Effector memory CD4-positive, alpha-beta T cell (primary cell): ENCODE data around the gene SLC17A8.

Experiments used
- DNase-seq, 3 donors: peaks; one replicate each; pipeline ENCODE4 v3.0.0-alpha.2; 2020
- H3K27ac ChIP-seq: 2 replicates; pipeline ENCODE4 v1.7.0; 2013; ENCODE audit warnings: mild to moderate bottlenecking, low read length, moderate library complexity; ENCODE audit not compliant: insufficient read depth, poor library complexity, severe bottlenecking
- H3K27me3 ChIP-seq: replicated peaks from 2 replicates; pipeline ENCODE4 v1.7.0; 2013; ENCODE audit warnings: mild to moderate bottlenecking, low read length; ENCODE audit not compliant: insufficient read depth, control insufficient read depth, poor library complexity, severe bottlenecking
- H3K36me3 ChIP-seq: 2 replicates; pipeline ENCODE4 v1.7.0; 2013; ENCODE audit warnings: mild to moderate bottlenecking, low read length, moderate library complexity; ENCODE audit not compliant: control insufficient read depth, insufficient read depth
- H3K4me1 ChIP-seq: 2 replicates; pipeline ENCODE4 v1.7.0; 2013; ENCODE audit warnings: low read length, mild to moderate bottlenecking; ENCODE audit not compliant: control insufficient read depth, insufficient read depth, poor library complexity, severe bottlenecking
- H3K4me3 ChIP-seq: 2 replicates; pipeline ENCODE4 v1.7.0; 2013; ENCODE audit warnings: low read length, low read depth, mild to moderate bottlenecking; ENCODE audit not compliant: insufficient read depth, poor library complexity, severe bottlenecking
- H3K9me3 ChIP-seq: 2 replicates; pipeline ENCODE4 v1.7.0; 2013; ENCODE audit warnings: mild to moderate bottlenecking, low read length, moderate library complexity; ENCODE audit not compliant: control insufficient read depth

SLC17A8 gene

DNA sequence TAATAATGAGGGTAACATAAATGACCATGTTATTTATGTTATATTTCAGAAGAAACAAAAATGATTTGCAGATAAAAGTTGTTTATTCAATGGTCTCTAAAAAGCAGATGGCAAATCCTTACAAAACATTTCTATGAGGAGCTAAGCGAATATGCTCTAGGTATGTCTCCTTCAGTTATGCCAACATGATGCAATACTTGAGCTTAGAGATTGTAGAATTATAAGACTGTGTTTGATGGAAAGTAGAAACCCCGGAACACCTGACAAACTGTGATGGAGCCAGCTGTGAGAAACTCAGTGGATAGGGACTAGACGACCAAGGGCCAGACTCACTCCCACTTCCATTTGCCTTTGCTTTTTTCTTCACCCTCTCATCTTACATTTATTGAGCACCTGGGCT, 99.0 kb downstream of the SLC17A8 start:
- no peak overlapping the region for H3K4me3 ChIP-seq
- H3K4me1 ChIP-seq, result no peaks in the 10 kb centered on the region
- no peaks in the 10 kb centered on the region for H3K9me3 ChIP-seq
- no peak for DNase-seq
- no peaks in the 10 kb centered on the region for H3K27me3 ChIP-seq
- H3K27ac ChIP-seq, result no peak overlapping the region
- H3K36me3 ChIP-seq, result no peaks in the 10 kb centered on the region

DNA sequence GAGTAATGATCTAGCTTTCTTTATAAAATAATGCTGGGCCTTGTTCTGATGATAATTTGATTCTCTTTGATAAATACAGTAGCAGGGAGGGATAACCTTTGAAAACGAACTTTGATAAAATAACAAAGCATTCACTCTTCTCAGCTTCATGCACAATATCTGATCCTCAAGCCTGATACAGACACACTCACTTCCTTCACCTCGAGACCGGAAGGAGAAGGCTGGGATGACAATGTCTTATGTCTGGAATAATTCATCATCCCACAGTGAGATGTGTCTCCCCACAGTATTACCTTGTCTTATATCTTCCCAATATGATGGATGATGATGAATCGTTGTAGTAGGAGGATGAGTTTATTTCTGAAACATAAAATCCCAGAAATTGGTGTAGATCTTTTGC, 101.3 kb downstream of the SLC17A8 start:
- Histone ChIP-seq H3K27me3 (no peaks in the 10 kb centered on the region), H3K27ac (no peak overlapping the region), H3K36me3 (no peaks in the 10 kb centered on the region), H3K9me3 (no peaks in the 10 kb centered on the region), H3K4me3 (no peak overlapping the region), H3K4me1 (no peaks in the 10 kb centered on the region)
- no peak for DNase-seq

DNA sequence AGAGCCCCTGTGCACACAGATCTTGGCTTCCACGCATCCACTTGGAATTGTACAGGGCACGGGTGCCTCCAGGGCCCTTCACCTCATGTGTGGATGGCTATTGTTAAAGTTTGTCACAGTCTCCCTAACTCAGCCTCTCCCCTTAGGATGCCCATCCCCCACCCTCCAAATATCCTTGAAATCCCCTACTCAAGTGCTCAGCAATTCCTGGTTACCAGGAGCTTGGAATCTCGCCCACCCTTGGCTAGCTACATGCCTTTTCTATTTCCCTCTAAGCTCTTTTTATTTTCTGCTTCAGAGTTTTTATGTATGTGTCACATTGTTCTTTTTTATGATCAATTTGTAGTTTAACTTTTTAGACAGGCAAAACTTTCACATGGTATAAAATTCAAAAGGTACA, 103.8 kb downstream of the SLC17A8 start:
- no peak for DNase-seq
- H3K4me3 ChIP-seq, result no peak overlapping the region
- no peaks in the 10 kb centered on the region for H3K9me3 ChIP-seq
- H3K27me3 ChIP-seq, result no peaks in the 10 kb centered on the region
- no peaks in the 10 kb centered on the region for H3K36me3 ChIP-seq
- H3K4me1 ChIP-seq, result no peaks in the 10 kb centered on the region
- H3K27ac ChIP-seq, result no peak overlapping the region

DNA sequence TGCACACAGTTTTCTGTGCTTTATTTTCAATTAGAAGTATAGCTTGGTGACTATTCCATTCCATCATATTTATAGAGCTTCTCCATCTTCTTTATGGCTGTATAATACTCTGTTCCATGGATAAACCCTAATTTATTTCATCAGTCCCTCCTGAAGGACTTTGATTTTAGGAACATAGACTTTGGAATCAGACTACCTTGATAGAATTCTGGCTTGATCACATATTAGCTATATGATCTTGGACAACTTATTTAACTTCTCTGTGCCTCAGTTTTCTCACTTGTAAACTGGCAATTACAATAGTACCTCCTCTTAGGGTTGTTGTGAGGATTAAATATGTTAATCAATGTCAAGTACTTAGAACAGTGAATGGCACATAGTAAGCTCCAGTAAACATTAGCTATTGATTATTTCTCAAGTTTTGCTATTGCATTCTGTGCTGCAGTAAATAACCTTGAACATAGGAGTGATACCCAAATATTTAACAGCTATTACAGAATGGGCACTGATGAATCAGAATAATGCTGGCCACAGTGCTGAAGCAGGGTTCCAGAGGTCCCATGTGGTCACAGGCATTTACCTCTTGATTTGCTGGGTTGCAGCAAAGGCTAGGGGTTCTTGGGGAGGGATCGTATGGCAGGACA, 104.6 kb downstream of the SLC17A8 start:
- no peaks in the 10 kb centered on the region for H3K36me3 ChIP-seq
- H3K4me1 ChIP-seq, result no peaks in the 10 kb centered on the region
- H3K9me3 ChIP-seq, result no peaks in the 10 kb centered on the region
- H3K4me3 ChIP-seq, result no peak overlapping the region
- H3K27me3 ChIP-seq, result no peaks in the 10 kb centered on the region
- H3K27ac ChIP-seq, result no peak overlapping the region
- DNase-seq, result no peak

DNA sequence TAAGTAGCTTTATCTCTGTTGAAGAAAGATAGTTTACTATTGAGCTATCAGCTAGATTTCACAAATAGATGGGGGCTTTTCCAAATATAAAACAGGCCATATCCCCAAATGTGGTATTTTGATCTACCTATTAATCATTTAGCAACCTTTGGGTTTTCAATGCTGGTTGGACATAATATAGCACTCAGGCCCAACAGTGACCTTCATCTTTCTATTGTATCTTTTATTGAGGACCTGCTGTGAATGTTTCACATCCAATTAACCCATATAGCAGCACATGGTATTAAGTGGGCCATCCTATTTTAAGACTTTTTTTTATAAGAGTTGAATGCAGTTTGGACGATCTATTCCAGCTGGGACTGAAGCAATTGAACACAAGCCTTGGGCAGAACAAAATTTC, 106.8 kb downstream of the SLC17A8 start:
- Histone ChIP-seq H3K27me3 (no peaks in the 10 kb centered on the region), H3K36me3 (no peaks in the 10 kb centered on the region), H3K9me3 (no peaks in the 10 kb centered on the region), H3K4me1 (no peaks in the 10 kb centered on the region), H3K4me3 (no peak overlapping the region), H3K27ac (no peak overlapping the region)
- DNase-seq, result no peak

DNA sequence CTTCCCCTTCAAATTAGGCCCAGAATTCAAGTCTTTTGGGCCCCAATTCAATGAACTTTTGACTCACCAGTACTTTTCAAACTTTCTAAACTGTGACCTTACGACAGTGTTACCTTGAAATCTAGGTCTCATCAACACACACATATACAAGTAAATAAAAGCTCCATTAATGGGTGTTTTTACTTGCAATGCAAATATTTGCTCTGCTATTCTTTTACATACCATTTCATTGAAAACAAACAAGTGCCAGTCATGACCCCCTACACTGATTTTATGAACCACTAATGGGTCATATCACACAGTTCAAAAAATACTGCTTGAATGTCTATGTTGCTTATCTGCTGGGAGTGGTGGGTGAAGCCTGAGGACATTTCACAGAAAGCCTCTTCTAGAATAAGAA, 107.7 kb downstream of the SLC17A8 start:
- H3K9me3 ChIP-seq, result no peaks in the 10 kb centered on the region
- no peaks in the 10 kb centered on the region for H3K36me3 ChIP-seq
- H3K4me1 ChIP-seq, result no peaks in the 10 kb centered on the region
- H3K27me3 ChIP-seq, result no peaks in the 10 kb centered on the region
- DNase-seq, result no peak
- H3K4me3 ChIP-seq, result no peak overlapping the region
- no peak overlapping the region for H3K27ac ChIP-seq

DNA sequence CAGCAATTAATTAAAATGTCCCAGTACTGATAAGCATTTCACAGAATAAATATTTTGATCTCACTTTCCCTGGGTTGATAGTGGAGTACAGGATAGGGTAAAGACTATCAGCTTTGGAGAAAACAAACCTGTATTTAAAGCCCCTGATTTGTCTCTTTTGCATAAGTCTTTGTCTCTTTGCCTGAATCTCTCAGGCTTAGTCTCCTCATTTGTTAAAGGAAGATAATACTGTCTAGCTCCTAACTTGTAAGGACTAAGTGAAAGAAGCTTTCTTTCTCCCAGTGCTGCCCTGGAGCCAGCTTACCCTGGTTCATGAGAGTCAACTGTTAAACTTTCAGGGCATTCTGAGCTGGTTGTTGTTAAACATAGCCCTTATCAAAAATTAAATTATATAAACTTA, 111.3 kb downstream of the SLC17A8 start:
- Histone ChIP-seq H3K4me1 (no peaks in the 10 kb centered on the region), H3K36me3 (no peaks in the 10 kb centered on the region), H3K27me3 (no peaks in the 10 kb centered on the region), H3K4me3 (no peak overlapping the region), H3K9me3 (no peaks in the 10 kb centered on the region), H3K27ac (no peak overlapping the region)
- DNase-seq, result no peak
